ENCODE measurements around the gene PRKCE. TPM values are rescaled to one million over a fixed set of nuclear protein-coding genes. Genes with fewer than 3 reads are reported as not detected.
A peak's percentile ranks its signal among the peaks of the same experiment; 100 is the strongest.

PRKCE gene
- total RNA-seq, 2 donors from 2014 or later, result 6.3 to 30.1 TPM

GRCh38 chr2:46025676-46026075 lies 374.2 kb downstream of the PRKCE start:
- peaks cover 0 to 19% of the 10 kb centered on the region in 2 donors for H3K4me1 Mint-ChIP-seq (ENCODE audit: low read depth in 2 of 2)
- no peak overlapping the region for H3K27ac Mint-ChIP-seq
- no peak for ATAC-seq
- no peaks in the 10 kb centered on the region for H3K27me3 Mint-ChIP-seq
- H3K36me3 Mint-ChIP-seq, result peaks cover 9% of the 10 kb centered on the region
- no peak overlapping the region for H3K4me3 Mint-ChIP-seq
- H3K9me3 Mint-ChIP-seq, result no peaks in the 10 kb centered on the region
- no peak for DNase-seq (ENCODE audit: low spot score)

DNA sequence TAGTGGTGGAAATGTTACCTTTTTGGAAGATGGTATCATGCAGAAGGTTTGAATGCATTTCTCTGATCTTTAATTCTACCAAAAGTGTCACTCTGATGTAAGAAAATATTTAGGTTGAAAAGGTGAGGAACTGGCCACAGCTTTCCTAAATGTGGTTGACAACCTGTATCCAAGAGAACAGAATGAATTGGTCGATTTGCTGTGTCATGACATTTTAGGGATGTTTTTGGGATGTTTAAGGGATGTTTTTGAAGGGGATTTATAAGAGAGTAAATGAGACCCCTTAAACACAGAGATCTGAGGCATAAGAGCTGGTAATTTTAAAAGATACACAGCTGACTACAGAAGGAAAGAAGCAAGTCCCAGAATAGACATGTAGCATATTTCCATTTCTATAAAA lies 375.0 kb downstream of the PRKCE start:
- H3K27ac Mint-ChIP-seq, result no peak overlapping the region
- no peaks in the 10 kb centered on the region for H3K9me3 Mint-ChIP-seq
- no peak overlapping the region for H3K4me3 Mint-ChIP-seq
- ATAC-seq (no peak), DNase-seq (ENCODE audit: low spot score) (no peak)
- peaks cover 0 to 3% of the 10 kb centered on the region in 2 donors for H3K27me3 Mint-ChIP-seq
- H3K36me3 Mint-ChIP-seq, result peaks cover 11% of the 10 kb centered on the region
- H3K4me1 Mint-ChIP-seq (ENCODE audit: low read depth in 2 of 2), result peaks cover 0 to 23% of the 10 kb centered on the region in 2 donors

- DNase-seq (ENCODE audit: low spot score) (no peak), ATAC-seq (no peak)
- H3K27ac Mint-ChIP-seq, result no peak overlapping the region
- peaks cover 12% of the 10 kb centered on the region for H3K36me3 Mint-ChIP-seq
- no peaks in the 10 kb centered on the region for H3K9me3 Mint-ChIP-seq
- H3K27me3 Mint-ChIP-seq, result peaks cover 0 to 3% of the 10 kb centered on the region in 2 donors
- peak overlapping the region; percentile 11 for H3K4me3 Mint-ChIP-seq
- peaks cover 3 to 34% of the 10 kb centered on the region in 2 donors for H3K4me1 Mint-ChIP-seq (ENCODE audit: low read depth in 2 of 2)
Observed at GRCh38 chr2:46029332-46029811, 377.9 kb downstream of the PRKCE start.

GRCh38 chr2:46030330-46030729 lies 378.9 kb downstream of the PRKCE start:
- ATAC-seq (no peak), DNase-seq (ENCODE audit: low spot score) (no peak)
- H3K4me1 Mint-ChIP-seq (ENCODE audit: low read depth in 2 of 2), result peaks cover 3 to 34% of the 10 kb centered on the region in 2 donors
- no peaks in the 10 kb centered on the region for H3K9me3 Mint-ChIP-seq
- H3K36me3 Mint-ChIP-seq, result peaks cover 12% of the 10 kb centered on the region
- H3K27me3 Mint-ChIP-seq, result peaks cover 0 to 3% of the 10 kb centered on the region in 2 donors
- peak overlapping the region in 1 of 2 donors; percentile 86 for H3K27ac Mint-ChIP-seq
- peak overlapping the region; percentile 24 for H3K4me3 Mint-ChIP-seq

- DNase-seq (ENCODE audit: low spot score) (no peak), ATAC-seq (no peak)
- Mint-ChIP-seq H3K4me1 (ENCODE audit: low read depth in 2 of 2) (peaks cover 3 to 34% of the 10 kb centered on the region in 2 donors), H3K4me3 (peak overlapping the region; percentile 76), H3K27ac (peak overlapping the region; percentile 15 to 86), H3K27me3 (peaks cover 0 to 3% of the 10 kb centered on the region in 2 donors), H3K9me3 (no peaks in the 10 kb centered on the region), H3K36me3 (peaks cover 12% of the 10 kb centered on the region)
Observed at GRCh38 chr2:46032161-46032813, 380.8 kb downstream of the PRKCE start.

DNA sequence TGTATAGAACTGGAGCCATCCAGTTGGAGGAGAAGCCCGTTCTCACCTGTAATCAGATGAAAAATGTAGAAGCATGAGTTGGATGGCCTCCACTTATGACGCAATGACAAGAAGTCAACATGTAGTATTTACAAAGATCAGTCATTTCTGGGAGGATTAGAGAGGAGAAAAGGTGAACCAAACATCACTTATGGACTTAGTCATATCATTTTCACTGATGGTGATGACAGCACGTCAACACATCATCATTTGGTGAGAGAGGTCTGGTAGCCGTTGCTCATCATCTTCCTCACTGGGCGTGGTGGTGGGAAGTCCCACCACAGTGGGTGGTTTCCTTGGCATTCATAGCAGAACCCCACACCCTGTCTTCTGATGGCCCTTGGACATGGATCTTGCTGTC lies 381.5 kb downstream of the PRKCE start:
- Mint-ChIP-seq H3K27ac (peak overlapping the region; percentile 70 to 86), H3K9me3 (no peaks in the 10 kb centered on the region), H3K4me1 (ENCODE audit: low read depth in 2 of 2) (peaks cover 3 to 34% of the 10 kb centered on the region in 2 donors), H3K4me3 (peak overlapping the region; percentile 76), H3K36me3 (peaks cover 12% of the 10 kb centered on the region), H3K27me3 (peaks cover 0 to 3% of the 10 kb centered on the region in 2 donors)
- peak; percentile 81 to 94 for ATAC-seq
- DNase-seq (ENCODE audit: low spot score), result no peak

DNA sequence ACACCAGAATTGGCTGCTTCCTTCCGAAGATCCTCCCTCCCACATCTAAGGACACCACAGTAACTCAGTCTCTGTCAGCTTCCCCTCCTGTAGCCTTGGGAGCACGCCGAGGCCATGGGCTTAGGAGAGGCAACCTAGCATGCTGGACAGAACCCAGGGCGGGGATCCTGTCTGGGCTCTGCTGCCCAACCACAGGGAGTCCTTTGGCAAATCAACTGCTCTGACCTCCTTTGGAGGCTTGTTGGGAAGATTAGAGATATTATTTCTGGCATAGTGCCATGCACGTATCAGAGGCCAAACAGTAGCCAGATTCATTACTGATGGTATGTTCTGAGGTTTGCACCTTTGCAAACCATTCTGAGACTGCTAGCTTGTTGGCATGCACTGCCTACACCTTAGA lies 383.1 kb downstream of the PRKCE start:
- no peak for ATAC-seq
- peaks cover 0 to 3% of the 10 kb centered on the region in 2 donors for H3K27me3 Mint-ChIP-seq
- peaks cover 3 to 34% of the 10 kb centered on the region in 2 donors for H3K4me1 Mint-ChIP-seq (ENCODE audit: low read depth in 2 of 2)
- no peak overlapping the region for H3K27ac Mint-ChIP-seq
- H3K36me3 Mint-ChIP-seq, result peaks cover 12% of the 10 kb centered on the region
- no peaks in the 10 kb centered on the region for H3K9me3 Mint-ChIP-seq
- H3K4me3 Mint-ChIP-seq, result no peak overlapping the region
- DNase-seq (ENCODE audit: low spot score), result no peak

- Mint-ChIP-seq H3K4me3 (no peak overlapping the region), H3K9me3 (no peaks in the 10 kb centered on the region), H3K27ac (no peak overlapping the region), H3K27me3 (no peaks in the 10 kb centered on the region), H3K4me1 (ENCODE audit: low read depth in 2 of 2) (peaks cover 3 to 17% of the 10 kb centered on the region in 2 donors), H3K36me3 (peaks cover 5% of the 10 kb centered on the region)
- no peak for DNase-seq (ENCODE audit: low spot score)
- ATAC-seq, result no peak
Observed at GRCh38 chr2:46036929-46037328, 385.5 kb downstream of the PRKCE start.

- Mint-ChIP-seq H3K27me3 (no peaks in the 10 kb centered on the region), H3K36me3 (no peaks in the 10 kb centered on the region), H3K9me3 (no peaks in the 10 kb centered on the region), H3K27ac (peak overlapping the region in 1 of 2 donors; percentile 26), H3K4me3 (no peak overlapping the region), H3K4me1 (ENCODE audit: low read depth in 2 of 2) (no peaks in the 10 kb centered on the region)
- ATAC-seq (no peak), DNase-seq (ENCODE audit: low spot score) (no peak)
Observed at GRCh38 chr2:46039543-46040303, 388.2 kb downstream of the PRKCE start.

DNA sequence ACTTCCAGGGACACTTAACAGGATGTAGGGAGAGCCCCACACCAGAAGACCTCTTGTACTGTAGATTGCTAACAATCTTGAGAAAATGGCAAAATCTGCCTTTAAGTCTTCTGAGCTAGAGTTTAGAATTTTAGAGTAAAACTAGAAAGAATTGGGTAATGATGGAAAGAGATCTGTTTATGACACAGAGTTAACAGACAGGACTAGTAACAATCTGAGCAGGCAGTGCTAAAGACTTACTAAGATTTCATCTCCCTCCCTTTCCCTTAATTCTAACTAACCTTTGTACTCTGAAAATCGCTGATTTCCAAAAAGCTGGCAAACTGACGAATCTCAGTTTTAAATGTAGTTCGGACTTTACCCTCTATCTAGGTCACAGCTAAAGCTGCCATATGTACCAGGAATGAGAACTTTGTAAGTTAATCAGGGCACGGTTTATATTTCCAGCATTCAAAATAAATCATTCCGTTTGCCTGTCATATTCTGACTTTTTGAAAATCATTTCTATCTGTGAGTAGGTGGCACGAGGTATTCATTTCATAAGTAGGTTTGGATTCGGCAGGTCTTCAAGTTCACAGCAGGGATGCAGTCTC lies 389.2 kb downstream of the PRKCE start:
- Mint-ChIP-seq H3K4me1 (ENCODE audit: low read depth in 2 of 2) (no peaks in the 10 kb centered on the region), H3K9me3 (no peaks in the 10 kb centered on the region), H3K4me3 (no peak overlapping the region), H3K27me3 (no peaks in the 10 kb centered on the region), H3K36me3 (no peaks in the 10 kb centered on the region), H3K27ac (peak overlapping the region in 1 of 2 donors; percentile 26)
- peak in 1 of 2 donors; percentile 48 for ATAC-seq
- DNase-seq (ENCODE audit: low spot score), result no peak

- H3K4me1 Mint-ChIP-seq (ENCODE audit: low read depth in 2 of 2), result no peaks in the 10 kb centered on the region
- ATAC-seq, result no peak
- H3K36me3 Mint-ChIP-seq, result no peaks in the 10 kb centered on the region
- H3K27me3 Mint-ChIP-seq, result no peaks in the 10 kb centered on the region
- DNase-seq (ENCODE audit: low spot score), result no peak
- H3K9me3 Mint-ChIP-seq, result no peaks in the 10 kb centered on the region
- no peak overlapping the region for H3K27ac Mint-ChIP-seq
- no peak overlapping the region for H3K4me3 Mint-ChIP-seq
Observed at GRCh38 chr2:46041434-46041833, 390.0 kb downstream of the PRKCE start.

DNA sequence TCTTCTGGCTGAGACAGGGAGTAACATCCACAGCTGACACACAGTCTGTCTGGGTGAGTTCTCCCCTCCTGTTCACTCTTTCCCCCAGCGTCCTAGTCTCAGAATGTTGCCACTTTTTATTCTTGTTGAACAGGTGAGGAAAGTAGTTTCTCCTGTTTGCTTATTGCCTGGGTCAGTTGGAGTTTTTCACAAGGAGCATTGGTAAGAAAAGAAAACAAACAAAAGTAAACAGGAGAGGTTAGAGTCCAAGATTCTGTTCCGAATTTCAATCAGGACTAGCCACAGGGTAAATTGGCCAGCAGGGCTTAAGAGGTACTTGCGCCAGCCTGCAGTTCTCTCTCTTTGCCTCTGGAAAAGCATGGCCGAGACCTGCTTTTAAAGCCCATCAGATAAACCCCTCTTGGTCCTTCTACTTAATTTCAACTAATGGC lies 390.7 kb downstream of the PRKCE start:
- Mint-ChIP-seq H3K9me3 (no peaks in the 10 kb centered on the region), H3K4me1 (ENCODE audit: low read depth in 2 of 2) (no peaks in the 10 kb centered on the region), H3K36me3 (no peaks in the 10 kb centered on the region), H3K27ac (no peak overlapping the region), H3K4me3 (no peak overlapping the region), H3K27me3 (no peaks in the 10 kb centered on the region)
- DNase-seq (ENCODE audit: low spot score), result no peak
- ATAC-seq, result no peak

GRCh38 chr2:46042711-46043110 lies 391.2 kb downstream of the PRKCE start:
- no peaks in the 10 kb centered on the region for H3K4me1 Mint-ChIP-seq (ENCODE audit: low read depth in 2 of 2)
- ATAC-seq (no peak), DNase-seq (ENCODE audit: low spot score) (no peak)
- H3K9me3 Mint-ChIP-seq, result no peaks in the 10 kb centered on the region
- no peaks in the 10 kb centered on the region for H3K27me3 Mint-ChIP-seq
- H3K4me3 Mint-ChIP-seq, result no peak overlapping the region
- no peaks in the 10 kb centered on the region for H3K36me3 Mint-ChIP-seq
- no peak overlapping the region for H3K27ac Mint-ChIP-seq

DNA sequence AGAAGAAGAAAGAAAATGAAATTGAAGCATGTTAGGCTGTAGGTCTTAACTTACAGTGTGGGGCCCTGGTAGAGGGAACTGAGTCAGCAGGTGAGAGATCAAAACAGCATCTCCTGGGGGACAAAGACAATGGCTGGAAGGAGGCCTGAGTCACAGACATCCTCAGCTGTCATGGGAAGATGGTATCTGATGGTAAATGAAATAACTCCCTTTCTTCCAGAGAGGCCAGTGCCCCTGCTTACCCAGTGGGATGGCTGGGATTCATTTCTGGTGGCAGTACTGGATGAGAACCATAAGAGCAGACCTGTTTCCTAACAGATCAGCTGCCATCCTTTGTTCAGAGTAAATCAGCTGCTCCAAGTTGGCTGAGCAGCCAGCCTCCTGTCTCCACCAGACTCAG lies 394.4 kb downstream of the PRKCE start:
- Mint-ChIP-seq H3K27me3 (no peaks in the 10 kb centered on the region), H3K27ac (peak overlapping the region in 1 of 2 donors; percentile 12), H3K4me1 (ENCODE audit: low read depth in 2 of 2) (peaks cover 0 to 6% of the 10 kb centered on the region in 2 donors), H3K9me3 (no peaks in the 10 kb centered on the region), H3K36me3 (no peaks in the 10 kb centered on the region), H3K4me3 (no peak overlapping the region)
- ATAC-seq (peak; percentile 11 to 13), DNase-seq (ENCODE audit: low spot score) (no peak)
